ENCODE results near the gene ARL2BP.

GRCh38 chr16:57300387-57301125 lies 55.5 kb downstream of the ARL2BP start:
- TF ChIP-seq CREB5 (CRISPR knock-in tag; IDR thresholded peaks at IDR 0.05; ENCODE audit: low read depth): 0 out of 2 replicates have a peak, but pooled peaks have one; percentile 0
- no peak for TF ChIP-seq SNAI2 (CRISPR knock-in tag; IDR thresholded peaks at IDR 0.05)

All from SK-N-SH treated with all-trans-retinoic acid at 6 μM for 48 hours (cell line).